ENCODE results near the gene ZSCAN30. TPM values are rescaled to one million over a fixed set of nuclear protein-coding genes. Genes with fewer than 3 reads are reported as not detected.

ZSCAN30 gene
- total RNA-seq, 1 experiment from 2014 or later: 12.1 TPM

DNA sequence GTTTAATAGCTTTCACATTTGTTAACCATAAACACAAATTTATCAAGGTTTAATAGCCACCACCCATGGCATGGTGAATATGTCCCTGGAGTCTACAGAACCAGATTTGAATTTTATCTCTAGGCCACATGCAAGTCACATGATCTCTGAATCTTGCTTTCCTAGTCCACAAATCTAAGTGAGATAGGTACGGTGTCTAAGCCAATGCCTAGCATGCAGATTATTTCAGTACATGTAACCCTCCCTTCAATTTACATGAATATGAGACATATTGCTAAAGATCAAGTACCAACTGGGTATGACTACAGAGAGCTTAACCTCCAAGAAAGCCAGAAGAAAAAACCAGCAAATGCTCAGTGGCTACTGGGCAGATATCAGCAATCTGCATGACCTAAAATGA, 44.2 kb upstream of the ZSCAN30 start:
- Histone ChIP-seq H3K4me3 (ENCODE audit: low read depth in 2 of 2, low read length in 2 of 2) (no peak overlapping the region), H3K9me3 (ENCODE audit: control insufficient read depth, insufficient read depth, low read depth, low read length) (no peaks in the 10 kb centered on the region), H3K4me1 (ENCODE audit: control insufficient read depth, insufficient read depth, low read length) (no peaks in the 10 kb centered on the region), H3K27me3 (ENCODE audit: control insufficient read depth, insufficient read depth, low read length) (no peaks in the 10 kb centered on the region), H3K36me3 (ENCODE audit: control insufficient read depth, insufficient read depth, low read length) (peaks cover 51% of the 10 kb centered on the region), H3K27ac (ENCODE audit: low read length) (no peak overlapping the region)
- ChIA-PET POLR2A (no interaction called here), CTCF (no interaction called here)
- DNase-seq (ENCODE audit: low read depth, low spot score) (no peak), ATAC-seq (no peak)
- TF ChIP-seq, protein P1, sequence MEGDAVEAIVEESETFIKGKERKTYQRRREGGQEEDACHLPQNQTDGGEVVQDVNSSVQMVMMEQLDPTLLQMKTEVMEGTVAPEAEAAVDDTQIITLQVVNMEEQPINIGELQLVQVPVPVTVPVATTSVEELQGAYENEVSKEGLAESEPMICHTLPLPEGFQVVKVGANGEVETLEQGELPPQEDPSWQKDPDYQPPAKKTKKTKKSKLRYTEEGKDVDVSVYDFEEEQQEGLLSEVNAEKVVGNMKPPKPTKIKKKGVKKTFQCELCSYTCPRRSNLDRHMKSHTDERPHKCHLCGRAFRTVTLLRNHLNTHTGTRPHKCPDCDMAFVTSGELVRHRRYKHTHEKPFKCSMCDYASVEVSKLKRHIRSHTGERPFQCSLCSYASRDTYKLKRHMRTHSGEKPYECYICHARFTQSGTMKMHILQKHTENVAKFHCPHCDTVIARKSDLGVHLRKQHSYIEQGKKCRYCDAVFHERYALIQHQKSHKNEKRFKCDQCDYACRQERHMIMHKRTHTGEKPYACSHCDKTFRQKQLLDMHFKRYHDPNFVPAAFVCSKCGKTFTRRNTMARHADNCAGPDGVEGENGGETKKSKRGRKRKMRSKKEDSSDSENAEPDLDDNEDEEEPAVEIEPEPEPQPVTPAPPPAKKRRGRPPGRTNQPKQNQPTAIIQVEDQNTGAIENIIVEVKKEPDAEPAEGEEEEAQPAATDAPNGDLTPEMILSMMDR (IDR thresholded peaks at IDR 0.05): no peak
- no peak for TF ChIP-seq TCF7L2 (IDR thresholded peaks at IDR 0.05; ENCODE audit: low read depth, low read length)
- TF ChIP-seq SIN3A (IDR thresholded peaks at IDR 0.05; ENCODE audit: borderline replicate concordance, insufficient read depth, low read depth, low read length): no peak
- no peak for TF ChIP-seq POLR2AphosphoS5 (IDR thresholded peaks at IDR 0.05; ENCODE audit: low read depth, low read length)
- intact Hi-C loops (cut with micrococcal nuclease; ENCODE audit: unreplicated experiment): no loop called here
- no TSS peak for BruUV-seq (replicated peaks)
- in situ Hi-C loops (cut with HindIII; ENCODE audit: low pct_unique_long_range_greater_than_20kb, low sequenced_read_pairs): no loop called here

DNA sequence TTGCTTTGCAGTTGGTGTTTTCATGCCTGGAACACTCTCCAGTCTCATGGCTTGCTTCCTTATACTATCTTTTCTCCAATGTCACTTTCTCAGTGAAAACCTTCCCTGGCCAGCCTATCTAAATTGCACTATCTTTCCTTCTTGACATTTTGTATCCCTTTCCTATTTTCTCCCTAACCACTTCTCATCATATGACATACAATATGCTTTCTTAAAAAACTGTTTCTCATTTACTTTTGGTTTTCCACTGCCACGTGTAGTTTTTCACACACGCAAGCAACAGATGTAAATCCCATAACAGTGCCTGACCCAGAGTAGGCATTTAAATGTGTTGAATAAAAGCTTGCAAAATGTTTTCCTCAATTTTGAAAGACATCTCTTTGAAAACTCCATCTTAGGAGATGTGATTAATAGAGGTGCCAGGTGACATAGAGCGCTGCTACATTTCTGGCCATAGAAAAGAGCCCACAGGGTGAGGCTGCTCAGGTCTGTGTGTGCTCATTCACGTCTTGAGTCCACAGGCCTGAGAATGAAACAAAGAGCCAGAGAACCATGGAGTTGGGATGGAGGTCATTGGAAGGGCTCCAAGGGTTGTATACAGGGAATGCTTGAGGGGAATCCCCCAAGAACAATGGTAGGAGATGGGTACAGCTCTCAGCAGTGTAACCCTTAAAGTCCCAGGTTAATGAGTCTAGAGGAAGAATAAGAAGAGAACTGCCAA, 41.5 kb upstream of the ZSCAN30 start:
- in situ Hi-C loops (cut with HindIII; ENCODE audit: low pct_unique_long_range_greater_than_20kb, low sequenced_read_pairs) (no loop called here), intact Hi-C loops (cut with micrococcal nuclease; ENCODE audit: unreplicated experiment) (no loop called here)
- ATAC-seq (no peak), DNase-seq (ENCODE audit: low read depth, low spot score) (no peak)
- TF ChIP-seq, protein P2, sequence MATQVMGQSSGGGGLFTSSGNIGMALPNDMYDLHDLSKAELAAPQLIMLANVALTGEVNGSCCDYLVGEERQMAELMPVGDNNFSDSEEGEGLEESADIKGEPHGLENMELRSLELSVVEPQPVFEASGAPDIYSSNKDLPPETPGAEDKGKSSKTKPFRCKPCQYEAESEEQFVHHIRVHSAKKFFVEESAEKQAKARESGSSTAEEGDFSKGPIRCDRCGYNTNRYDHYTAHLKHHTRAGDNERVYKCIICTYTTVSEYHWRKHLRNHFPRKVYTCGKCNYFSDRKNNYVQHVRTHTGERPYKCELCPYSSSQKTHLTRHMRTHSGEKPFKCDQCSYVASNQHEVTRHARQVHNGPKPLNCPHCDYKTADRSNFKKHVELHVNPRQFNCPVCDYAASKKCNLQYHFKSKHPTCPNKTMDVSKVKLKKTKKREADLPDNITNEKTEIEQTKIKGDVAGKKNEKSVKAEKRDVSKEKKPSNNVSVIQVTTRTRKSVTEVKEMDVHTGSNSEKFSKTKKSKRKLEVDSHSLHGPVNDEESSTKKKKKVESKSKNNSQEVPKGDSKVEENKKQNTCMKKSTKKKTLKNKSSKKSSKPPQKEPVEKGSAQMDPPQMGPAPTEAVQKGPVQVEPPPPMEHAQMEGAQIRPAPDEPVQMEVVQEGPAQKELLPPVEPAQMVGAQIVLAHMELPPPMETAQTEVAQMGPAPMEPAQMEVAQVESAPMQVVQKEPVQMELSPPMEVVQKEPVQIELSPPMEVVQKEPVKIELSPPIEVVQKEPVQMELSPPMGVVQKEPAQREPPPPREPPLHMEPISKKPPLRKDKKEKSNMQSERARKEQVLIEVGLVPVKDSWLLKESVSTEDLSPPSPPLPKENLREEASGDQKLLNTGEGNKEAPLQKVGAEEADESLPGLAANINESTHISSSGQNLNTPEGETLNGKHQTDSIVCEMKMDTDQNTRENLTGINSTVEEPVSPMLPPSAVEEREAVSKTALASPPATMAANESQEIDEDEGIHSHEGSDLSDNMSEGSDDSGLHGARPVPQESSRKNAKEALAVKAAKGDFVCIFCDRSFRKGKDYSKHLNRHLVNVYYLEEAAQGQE (IDR thresholded peaks at IDR 0.05; ENCODE audit: insufficient read depth in 1 of 2, low read depth in 2 of 2, low read length in 1 of 2): no peak
- TF ChIP-seq SIN3A (IDR thresholded peaks at IDR 0.05; ENCODE audit: borderline replicate concordance, insufficient read depth, low read depth, low read length): no peak
- no peak for TF ChIP-seq POLR2AphosphoS5 (IDR thresholded peaks at IDR 0.05; ENCODE audit: low read depth, low read length)
- Histone ChIP-seq H3K27me3 (ENCODE audit: control insufficient read depth, insufficient read depth, low read length) (no peaks in the 10 kb centered on the region), H3K9me3 (ENCODE audit: control insufficient read depth, insufficient read depth, low read depth, low read length) (no peaks in the 10 kb centered on the region; the same call in 1 of the 2 replicates), H3K4me3 (ENCODE audit: low read depth in 2 of 2, low read length in 2 of 2) (no peak overlapping the region), H3K27ac (ENCODE audit: low read length) (no peak overlapping the region), H3K36me3 (ENCODE audit: control insufficient read depth, insufficient read depth, low read length) (peaks cover 25% of the 10 kb centered on the region), H3K4me1 (ENCODE audit: control insufficient read depth, insufficient read depth, low read length) (no peaks in the 10 kb centered on the region)
- POLR2A ChIA-PET: no interaction called here
- no TSS peak for BruUV-seq (replicated peaks)
- CTCF ChIA-PET: no interaction called here

DNA sequence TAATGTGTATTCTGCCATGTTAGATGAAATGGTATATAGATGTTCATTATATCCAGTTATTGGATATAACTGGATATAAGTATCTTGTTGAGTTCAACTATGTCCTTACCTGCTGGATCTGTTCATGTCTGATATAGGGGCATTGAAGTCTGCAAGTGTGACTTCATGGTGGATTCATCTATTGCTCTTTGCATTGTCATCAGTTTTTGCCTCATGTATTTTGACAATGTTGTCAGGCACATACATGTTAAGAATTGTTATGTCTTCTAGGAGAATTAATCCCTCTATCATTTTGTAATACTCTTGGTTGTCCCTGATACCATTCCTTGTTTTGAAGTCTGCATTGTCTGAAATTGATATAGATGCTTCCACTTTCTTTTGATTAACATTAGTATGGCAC, 38.8 kb upstream of the ZSCAN30 start:
- no peak for DNase-seq (ENCODE audit: low read depth, low spot score)
- H3K27me3 ChIP-seq (ENCODE audit: control insufficient read depth, insufficient read depth, low read length): no peaks in the 10 kb centered on the region
- ChIA-PET POLR2A (no interaction called here), CTCF (no interaction called here)
- intact Hi-C loops (cut with micrococcal nuclease; ENCODE audit: unreplicated experiment): no loop called here
- no peaks in the 10 kb centered on the region; the same call in 1 of the 2 replicates for H3K9me3 ChIP-seq (ENCODE audit: control insufficient read depth, insufficient read depth, low read depth, low read length)
- in situ Hi-C loops (cut with HindIII; ENCODE audit: low pct_unique_long_range_greater_than_20kb, low sequenced_read_pairs): no loop called here
- H3K27ac ChIP-seq (ENCODE audit: low read length): no peak overlapping the region
- no peaks in the 10 kb centered on the region for H3K4me1 ChIP-seq (ENCODE audit: control insufficient read depth, insufficient read depth, low read length)
- no peak overlapping the region for H3K4me3 ChIP-seq (ENCODE audit: low read depth in 2 of 2, low read length in 2 of 2)
- no TSS peak for BruUV-seq (replicated peaks)
- TF ChIP-seq, protein P1 (IDR thresholded peaks at IDR 0.05): no peak
- no peak for TF ChIP-seq TCF7L2 (IDR thresholded peaks at IDR 0.05; ENCODE audit: low read depth, low read length)
- TF ChIP-seq, protein P2 (IDR thresholded peaks at IDR 0.05; ENCODE audit: insufficient read depth in 1 of 2, low read depth in 2 of 2, low read length in 1 of 2): no peak
- no peak for TF ChIP-seq SIN3A (IDR thresholded peaks at IDR 0.05; ENCODE audit: borderline replicate concordance, insufficient read depth, low read depth, low read length)
- TF ChIP-seq POLR2AphosphoS5 (IDR thresholded peaks at IDR 0.05; ENCODE audit: low read depth, low read length): no peak
- ATAC-seq: no peak
- H3K36me3 ChIP-seq (ENCODE audit: control insufficient read depth, insufficient read depth, low read length): peaks cover 8% of the 10 kb centered on the region; the same call in 1 of the 2 replicates

Measured in Panc1 (cell line).